Activated CD8-positive, alpha-beta memory T cell treated with anti-CD3 and anti-CD28 coated beads, Interleukin-2, amount 50 U/mL, for 4 hours (primary cell): ENCODE data around the gene SERTAD1.
"Not testable (repeated sequence)": the region's sequence is repeated elsewhere in the genome, so short reads cannot be mapped to it uniquely, and the experiment has no call there.

Experiments used
- DNase-seq: peaks from one replicate; pipeline ENCODE4 v3.0.0-alpha.2; 2020

Gene SERTAD1

GRCh38 chr19:40425450-40426287, at the start of gene SERTAD1:
Gene SERTAD1, minus strand, starts transcription at chr19:40425992. Its CDS starts 2,446 bp downstream, at chr19:40423546.
- peak; percentile 100 for DNase-seq

- DNase-seq = no peak
Measured at GRCh38 chr19:40474737-40475136, 48.9 kb upstream of the SERTAD1 start.

- DNase-seq = no peak
Measured at GRCh38 chr19:40472516-40472915, 46.7 kb upstream of the SERTAD1 start.

- DNase-seq = no peak
Measured at GRCh38 chr19:40471111-40471510, 45.3 kb upstream of the SERTAD1 start.

- DNase-seq = no peak
Measured at GRCh38 chr19:40469011-40469410, 43.2 kb upstream of the SERTAD1 start.

- DNase-seq = peak; percentile 32
Measured at GRCh38 chr19:40466985-40467734, 41.4 kb upstream of the SERTAD1 start, which contains the start of gene SPTBN4. Gene SPTBN4, plus strand, starts transcription at chr19:40467001. Its CDS starts 5,621 bp downstream, at chr19:40472622.

GRCh38 chr19:40466219-40466984, 40.6 kb upstream of the SERTAD1 start:
- peak; percentile 75 for DNase-seq

- peak; percentile 100 for DNase-seq
Measured at GRCh38 chr19:40465557-40466218, 39.9 kb upstream of the SERTAD1 start, which contains the start of gene BLVRB. Gene BLVRB, minus strand, starts transcription at chr19:40465745. Its CDS starts 57 bp downstream, at chr19:40465688.

GRCh38 chr19:40465025-40465556, 39.3 kb upstream of the SERTAD1 start:
- no peak for DNase-seq

- DNase-seq = peak; percentile 76
Measured at GRCh38 chr19:40464059-40465024, 38.5 kb upstream of the SERTAD1 start.

- not testable (repeated sequence) for DNase-seq
Measured at GRCh38 chr19:40463587-40464037, 37.8 kb upstream of the SERTAD1 start.

GRCh38 chr19:40461669-40462221, 36.0 kb upstream of the SERTAD1 start:
- no peak for DNase-seq

GRCh38 chr19:40460185-40460584, 34.4 kb upstream of the SERTAD1 start:
- no peak for DNase-seq

- no peak for DNase-seq
Measured at GRCh38 chr19:40458597-40458974, 32.8 kb upstream of the SERTAD1 start.

GRCh38 chr19:40457953-40458596, 32.3 kb upstream of the SERTAD1 start:
- DNase-seq = no peak

- no peak for DNase-seq
Measured at GRCh38 chr19:40457048-40457447, 31.3 kb upstream of the SERTAD1 start.

GRCh38 chr19:40453943-40454342, 28.2 kb upstream of the SERTAD1 start:
- DNase-seq = not testable (repeated sequence)

GRCh38 chr19:40453151-40453735, 27.5 kb upstream of the SERTAD1 start:
- DNase-seq = no peak

GRCh38 chr19:40452016-40452415, 26.2 kb upstream of the SERTAD1 start:
- DNase-seq = no peak

GRCh38 chr19:40450664-40451063, 24.9 kb upstream of the SERTAD1 start:
- no peak for DNase-seq
